HepG2 (cell line): ENCODE data around the gene ADAM15. TPM values are rescaled to one million over a fixed set of nuclear protein-coding genes. Genes with fewer than 3 reads are reported as not detected.

Source experiments
- CSRNP2 ChIP-seq: sonication (generic); formaldehyde crosslinking; conservative IDR thresholded peaks from 2 replicates; pipeline ENCODE4 v1.8.0; 2022; ENCODE audit warnings: low read depth, missing genetic modification reagents
- GABPB1 ChIP-seq: IDR thresholded peaks from 2 replicates; pipeline ENCODE4 v1.6.1; 2016; ENCODE audit warnings: mild to moderate bottlenecking, missing genetic modification reagents, moderate library complexity, missing compliant biosample characterization
- MAX ChIP-seq: IDR thresholded peaks from 2 replicates; pipeline ENCODE4 v1.6.1; 2012; ENCODE audit warnings: inconsistent platforms
- PITX1 ChIP-seq: sonication (generic); formaldehyde crosslinking; IDR thresholded peaks from 2 replicates; pipeline ENCODE4 v1.5.1; 2020; ENCODE audit warnings: mild to moderate bottlenecking, missing genetic modification reagents
- SMAD3 ChIP-seq: sonication (generic); formaldehyde crosslinking; IDR thresholded peaks from 2 replicates; pipeline ENCODE4 v1.4.0; 2020; ENCODE audit warnings: missing genetic modification reagents
- TBP ChIP-seq: sonication (generic); formaldehyde crosslinking; IDR thresholded peaks from 2 replicates; pipeline ENCODE4 v1.5.0; 2020; ENCODE audit warnings: missing genetic modification reagents
- TFE3 ChIP-seq: IDR thresholded peaks from 2 replicates; pipeline ENCODE4 v1.6.1; 2016
- ZMYM4 ChIP-seq: sonication (generic); formaldehyde crosslinking; IDR thresholded peaks from 2 replicates; pipeline ENCODE4 v1.8.1; 2023; ENCODE audit warnings: mild to moderate bottlenecking, missing genetic modification reagents
- ZNF263 ChIP-seq: sonication (generic); formaldehyde crosslinking; IDR thresholded peaks from 2 replicates; pipeline ENCODE4 v1.4.0; 2020; ENCODE audit warnings: missing genetic modification reagents
- ZNF350 ChIP-seq: sonication (generic); formaldehyde crosslinking; IDR thresholded peaks from 2 replicates; pipeline ENCODE4 v1.4.0; 2020; ENCODE audit warnings: mild to moderate bottlenecking, low read depth, missing genetic modification reagents, borderline replicate concordance
- ZNF607 ChIP-seq: sonication (generic); formaldehyde crosslinking; IDR thresholded peaks from 2 replicates; pipeline ENCODE4 v1.5.1; 2020; ENCODE audit warnings: missing genetic modification reagents, mild to moderate bottlenecking, borderline replicate concordance
- ZNF687 ChIP-seq: sonication (generic); formaldehyde crosslinking; IDR thresholded peaks from 2 replicates; pipeline ENCODE4 v1.5.1; 2020; ENCODE audit warnings: mild to moderate bottlenecking, missing genetic modification reagents, moderate library complexity
- ZNF850 ChIP-seq: sonication (generic); formaldehyde crosslinking; conservative IDR thresholded peaks from 2 replicates; pipeline ENCODE4 v1.9.0; 2021; ENCODE audit warnings: mild to moderate bottlenecking, missing genetic modification reagents
- ZSCAN5A ChIP-seq: sonication (generic); formaldehyde crosslinking; IDR thresholded peaks from 2 replicates; pipeline ENCODE4 v1.8.0; 2022; ENCODE audit warnings: mild to moderate bottlenecking, missing genetic modification reagents, borderline replicate concordance
- polyA plus RNA-seq, 8 experiments: library from polyadenylated mRNA; depleted of rRNA in 3 of 8; stranded (reverse) in 7 of 8; unstranded in 1 of 8; fragments of >200 nt; fragmentation: Illumina TruSeq in 4 of 8; extraction: Trizol in 4 of 8; gene quantifications; 2 replicates each; pipeline versions ENCODE4 v1.2.1 to v1.2.3, GENCODE V29; 2011 to 2016; ENCODE audit warnings: low read depth in 4 of 8, missing spikeins in 1 of 8, mixed read lengths in 1 of 8; ENCODE audit not compliant: insufficient read depth in 1 of 8
- total RNA-seq, 5 experiments: library from RNA; depleted of rRNA; stranded (reverse); fragments of >200 nt; fragmentation: Illumina TruSeq; extraction: Trizol; gene quantifications; 2 replicates each; pipeline ENCODE4 v1.2.3, GENCODE V29; 2016; ENCODE audit warnings: low read depth in 1 of 5
- TF ChIP-seq, protein P1 (sequence below), 2 experiments: sonication (generic) in 1 of 2; formaldehyde crosslinking in 1 of 2; IDR thresholded peaks; 2 replicates each; pipeline versions ENCODE4 v1.5.1 to v1.6.1; 2011 to 2020; ENCODE audit warnings: borderline replicate concordance in 1 of 2, low read depth in 1 of 2, low read length in 1 of 2, mild to moderate bottlenecking in 1 of 2, missing genetic modification reagents in 1 of 2, moderate library complexity in 1 of 2

Gene ADAM15
- total and polyA plus RNA-seq, 2 of the 13 experiments (the other 11 are each of a cell fraction or from before 2014, with no cell fraction given), result 17.9 to 25.6 TPM

GRCh38 chr1:155107309-155108264 lies 56.5 kb downstream of the ADAM15 start (continued):
- TF ChIP-seq ZSCAN5A (CRISPR knock-in tag), result no peak
- TF ChIP-seq TBP, result no peak
- TF ChIP-seq PITX1 (CRISPR knock-in tag), result peak; percentile 30; the same call in 1 of the 2 replicates
- TF ChIP-seq ZNF687 (CRISPR knock-in tag), result peak; percentile 62
- no peak for TF ChIP-seq ZNF850
- TF ChIP-seq SMAD3, result peak; percentile 79; the same call in 1 of the 2 replicates
- peak; percentile 15; the same call in 1 of the 2 replicates for TF ChIP-seq GABPB1 (CRISPR knock-in tag)
- 0 out of 2 replicates have a peak, but pooled peaks have one; percentile 26 for TF ChIP-seq ZNF263 (CRISPR knock-in tag)
- no peak for TF ChIP-seq CSRNP2 (CRISPR knock-in tag)
- peak; percentile 69 for TF ChIP-seq MAX
- TF ChIP-seq ZNF350, result peak; percentile 42; the same call in 1 of the 2 replicates
- TF ChIP-seq, protein P1, sequence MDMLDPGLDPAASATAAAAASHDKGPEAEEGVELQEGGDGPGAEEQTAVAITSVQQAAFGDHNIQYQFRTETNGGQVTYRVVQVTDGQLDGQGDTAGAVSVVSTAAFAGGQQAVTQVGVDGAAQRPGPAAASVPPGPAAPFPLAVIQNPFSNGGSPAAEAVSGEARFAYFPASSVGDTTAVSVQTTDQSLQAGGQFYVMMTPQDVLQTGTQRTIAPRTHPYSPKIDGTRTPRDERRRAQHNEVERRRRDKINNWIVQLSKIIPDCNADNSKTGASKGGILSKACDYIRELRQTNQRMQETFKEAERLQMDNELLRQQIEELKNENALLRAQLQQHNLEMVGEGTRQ (IDR thresholded peaks at IDR 0.05; ENCODE audit: low read depth, low read length), result peak; percentile 46
- TF ChIP-seq, protein P1 (CRISPR knock-in tag; IDR thresholded peaks at IDR 0.05; ENCODE audit: borderline replicate concordance), result peak; percentile 64; the same call in 1 of the 2 replicates
- peak; percentile 47; the same call in 1 of the 2 replicates for TF ChIP-seq ZNF607
- TF ChIP-seq TFE3, result peak; percentile 95
- TF ChIP-seq ZMYM4 (CRISPR knock-in tag), result 0 out of 2 replicates have a peak, but pooled peaks have one; percentile 29
